WTC11 (cell line): Measurements from ENCODE around the gene SHLD1. TPM values are rescaled to one million over a fixed set of nuclear protein-coding genes. Genes with fewer than 3 reads are reported as not detected.

Experiments
- ATAC-seq: fragments of 200-7000 bp; cut with Tn5 transposase; 2 replicates; pipeline ENCODE4 v1.10.0; 2021; ENCODE audit warnings: mild to moderate bottlenecking, moderate library complexity
- CTCF ChIA-PET: fragments of 300-600 bp; sonication (Branson Sonifier 250); formaldehyde crosslinking; loops from one replicate; lab custom pipeline; 2021; ENCODE audit warnings: antibody characterized with exemption; lab: Charles Lee
- POLR2A ChIA-PET: fragments of 350-600 bp; sonication (Branson Sonifier 250); formaldehyde crosslinking; loops from one replicate; lab custom pipeline; 2021; ENCODE audit warnings: antibody characterized with exemption; lab: Charles Lee
- DNase-seq: peaks from one replicate; pipeline ENCODE4 v3.0.0; 2021; ENCODE audit warnings: low spot score
- H3K27ac Mint-ChIP-seq: 2 replicates; pipeline ENCODE4 v1.8.0; 2021; ENCODE audit warnings: mixed read lengths
- H3K27me3 Mint-ChIP-seq: 2 replicates; pipeline ENCODE4 v1.8.0; 2021; ENCODE audit warnings: low read depth, mild to moderate bottlenecking, moderate library complexity, mixed read lengths
- H3K36me3 Mint-ChIP-seq: 2 replicates; pipeline ENCODE4 v1.8.0; 2021; ENCODE audit warnings: mixed read lengths
- H3K4me1 Mint-ChIP-seq: 2 replicates; pipeline ENCODE4 v1.8.0; 2022; ENCODE audit warnings: mixed read lengths
- H3K4me3 Mint-ChIP-seq: 2 replicates; pipeline ENCODE4 v1.8.0; 2021; ENCODE audit warnings: mild to moderate bottlenecking, moderate library complexity, mixed read lengths
- H3K9me3 Mint-ChIP-seq: 2 replicates; pipeline ENCODE4 v1.8.0; 2021; ENCODE audit warnings: mixed read lengths
- FOXP1 ChIP-seq: sonication (generic); formaldehyde crosslinking; IDR thresholded peaks from 2 replicates; pipeline ENCODE4 v1.8.0; 2022; ENCODE audit warnings: missing genetic modification reagents, mild to moderate bottlenecking, moderate library complexity, borderline replicate concordance
- GABPB1 ChIP-seq: sonication (generic); formaldehyde crosslinking; IDR thresholded peaks from 2 replicates; pipeline ENCODE4 v1.8.1; 2023; ENCODE audit warnings: mild to moderate bottlenecking, missing genetic modification reagents
- GRHL2 ChIP-seq: fragments of 250-450 bp; sonication (Bioruptor Pico); IDR thresholded peaks from 2 replicates; pipeline ENCODE4 v1.8.0; 2022; ENCODE audit warnings: mild to moderate bottlenecking, moderate library complexity; ENCODE audit not compliant: insufficient replicate concordance, severe bottlenecking
- IRF2 ChIP-seq: sonication (generic); formaldehyde crosslinking; IDR thresholded peaks from 2 replicates; pipeline ENCODE4 v1.8.0; 2022; ENCODE audit warnings: low read depth, missing genetic modification reagents, borderline replicate concordance
- JUN ChIP-seq: sonication (generic); formaldehyde crosslinking; IDR thresholded peaks from 2 replicates; pipeline ENCODE4 v1.8.0; 2023; ENCODE audit warnings: mild to moderate bottlenecking, missing genetic modification reagents
- PRRX2 ChIP-seq: fragments of 250-450 bp; sonication (Bioruptor Pico); IDR thresholded peaks from 2 replicates; pipeline ENCODE4 v1.8.0; 2021; ENCODE audit warnings: mild to moderate bottlenecking
- RELA ChIP-seq: sonication (generic); formaldehyde crosslinking; IDR thresholded peaks from 2 replicates; pipeline ENCODE4 v1.8.1; 2022; ENCODE audit warnings: missing genetic modification reagents, mild to moderate bottlenecking, borderline replicate concordance
- RORB ChIP-seq: fragments of 250-450 bp; sonication (Bioruptor Pico); IDR thresholded peaks from 2 replicates; pipeline ENCODE4 v1.9.0; 2021; ENCODE audit warnings: mild to moderate bottlenecking
- SMAD3 ChIP-seq: sonication (generic); formaldehyde crosslinking; IDR thresholded peaks from 2 replicates; pipeline ENCODE4 v1.8.0; 2022; ENCODE audit warnings: missing genetic modification reagents, mild to moderate bottlenecking, borderline replicate concordance
- TP53 ChIP-seq: sonication (generic); formaldehyde crosslinking; IDR thresholded peaks from 2 replicates; pipeline ENCODE4 v1.8.1; 2023; ENCODE audit warnings: mild to moderate bottlenecking, missing genetic modification reagents
- ZNF263 ChIP-seq: sonication (generic); formaldehyde crosslinking; IDR thresholded peaks from 2 replicates; pipeline ENCODE4 v1.8.1; 2022; ENCODE audit warnings: low read depth, mild to moderate bottlenecking, moderate library complexity, missing genetic modification reagents
- ZNF671 ChIP-seq: fragments of 250-450 bp; sonication (Bioruptor Pico); IDR thresholded peaks from 2 replicates; pipeline ENCODE4 v1.8.0; 2021; ENCODE audit warnings: mild to moderate bottlenecking
- total RNA-seq: library from RNA; stranded (reverse); gene quantifications from 3 replicates; pipeline ENCODE4 v1.2.3, GENCODE V29; 2021
- TF ChIP-seq, protein P1 (sequence below): fragments of 250-450 bp; sonication (Bioruptor Pico); IDR thresholded peaks from 2 replicates; pipeline ENCODE4 v1.9.0; 2021; ENCODE audit warnings: mild to moderate bottlenecking
- TF ChIP-seq, protein P2 (sequence below): fragments of 250-450 bp; sonication (Bioruptor Pico); IDR thresholded peaks from 2 replicates; pipeline ENCODE4 v1.9.0; 2021; ENCODE audit warnings: moderate library complexity, mild to moderate bottlenecking, inconsistent platforms, borderline replicate concordance
- TF ChIP-seq, protein P3 (sequence below): sonication (generic); formaldehyde crosslinking; IDR thresholded peaks from 2 replicates; pipeline ENCODE4 v1.8.0; 2023; ENCODE audit warnings: missing genetic modification reagents, mild to moderate bottlenecking, borderline replicate concordance
- TF ChIP-seq, protein P4 (sequence below): sonication (generic); formaldehyde crosslinking; conservative IDR thresholded peaks from 2 replicates; pipeline ENCODE4 v1.8.1; 2023; ENCODE audit warnings: mild to moderate bottlenecking, low read depth, missing genetic modification reagents, moderate library complexity
- TF ChIP-seq, protein P5 (sequence below): sonication (generic); formaldehyde crosslinking; IDR thresholded peaks from 2 replicates; pipeline ENCODE4 v1.8.0; 2022; ENCODE audit warnings: mild to moderate bottlenecking, missing genetic modification reagents
- TF ChIP-seq, protein P6 (sequence below): sonication (generic); formaldehyde crosslinking; IDR thresholded peaks from 2 replicates; pipeline ENCODE4 v1.8.1; 2023; ENCODE audit warnings: mild to moderate bottlenecking, missing genetic modification reagents
- TF ChIP-seq, protein P7 (sequence below): sonication (generic); formaldehyde crosslinking; IDR thresholded peaks from 2 replicates; pipeline ENCODE4 v1.8.1; 2023; ENCODE audit warnings: mild to moderate bottlenecking, missing genetic modification reagents, moderate library complexity

Gene SHLD1
- total RNA-seq, 1 experiment from 2014 or later, result 4.1 TPM

DNA sequence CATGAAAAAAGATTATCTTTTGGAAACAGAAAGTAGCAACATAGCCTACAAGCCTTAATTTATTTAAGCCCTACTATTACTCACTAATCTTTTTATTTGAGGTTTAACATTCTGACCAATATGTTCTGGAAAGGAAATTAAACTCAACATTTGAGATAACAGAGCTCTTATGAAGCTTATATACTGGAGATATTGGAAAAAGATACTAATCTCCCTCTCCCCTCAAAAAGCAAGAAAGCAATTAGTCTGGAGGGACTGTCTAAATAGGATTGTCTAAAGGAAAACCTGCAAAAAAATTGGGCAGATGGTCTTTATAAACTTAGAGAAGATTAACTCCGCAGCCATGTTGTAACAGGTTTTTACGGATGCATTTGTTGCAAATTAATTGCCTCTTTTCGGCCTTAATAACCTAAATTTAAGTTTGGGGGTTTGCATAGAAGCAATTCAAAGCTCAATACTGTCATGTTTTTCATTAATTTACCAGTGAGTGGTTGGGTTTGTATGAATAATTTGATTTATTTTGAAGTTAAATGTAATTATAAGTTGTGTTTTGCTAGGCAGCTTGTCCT lies 79.1 kb downstream of the SHLD1 start:
- POLR2A ChIA-PET, result no interaction called here
- Mint-ChIP-seq H3K4me3 (no peak overlapping the region), H3K27ac (no peak overlapping the region), H3K27me3 (no peaks in the 10 kb centered on the region), H3K9me3 (peaks cover 4% of the 10 kb centered on the region), H3K36me3 (no peaks in the 10 kb centered on the region), H3K4me1 (peaks cover 13% of the 10 kb centered on the region)
- TF ChIP-seq, protein P1, sequence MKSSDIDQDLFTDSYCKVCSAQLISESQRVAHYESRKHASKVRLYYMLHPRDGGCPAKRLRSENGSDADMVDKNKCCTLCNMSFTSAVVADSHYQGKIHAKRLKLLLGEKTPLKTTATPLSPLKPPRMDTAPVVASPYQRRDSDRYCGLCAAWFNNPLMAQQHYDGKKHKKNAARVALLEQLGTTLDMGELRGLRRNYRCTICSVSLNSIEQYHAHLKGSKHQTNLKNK, result no peak
- TF ChIP-seq, protein P2, sequence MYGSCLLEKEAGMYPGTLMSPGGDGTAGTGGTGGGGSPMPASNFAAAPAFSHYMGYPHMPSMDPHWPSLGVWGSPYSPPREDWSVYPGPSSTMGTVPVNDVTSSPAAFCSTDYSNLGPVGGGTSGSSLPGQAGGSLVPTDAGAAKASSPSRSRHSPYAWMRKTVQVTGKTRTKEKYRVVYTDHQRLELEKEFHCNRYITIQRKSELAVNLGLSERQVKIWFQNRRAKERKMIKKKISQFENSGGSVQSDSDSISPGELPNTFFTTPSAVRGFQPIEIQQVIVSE (CRISPR knock-in tag), result no peak
- TF ChIP-seq, protein P3, sequence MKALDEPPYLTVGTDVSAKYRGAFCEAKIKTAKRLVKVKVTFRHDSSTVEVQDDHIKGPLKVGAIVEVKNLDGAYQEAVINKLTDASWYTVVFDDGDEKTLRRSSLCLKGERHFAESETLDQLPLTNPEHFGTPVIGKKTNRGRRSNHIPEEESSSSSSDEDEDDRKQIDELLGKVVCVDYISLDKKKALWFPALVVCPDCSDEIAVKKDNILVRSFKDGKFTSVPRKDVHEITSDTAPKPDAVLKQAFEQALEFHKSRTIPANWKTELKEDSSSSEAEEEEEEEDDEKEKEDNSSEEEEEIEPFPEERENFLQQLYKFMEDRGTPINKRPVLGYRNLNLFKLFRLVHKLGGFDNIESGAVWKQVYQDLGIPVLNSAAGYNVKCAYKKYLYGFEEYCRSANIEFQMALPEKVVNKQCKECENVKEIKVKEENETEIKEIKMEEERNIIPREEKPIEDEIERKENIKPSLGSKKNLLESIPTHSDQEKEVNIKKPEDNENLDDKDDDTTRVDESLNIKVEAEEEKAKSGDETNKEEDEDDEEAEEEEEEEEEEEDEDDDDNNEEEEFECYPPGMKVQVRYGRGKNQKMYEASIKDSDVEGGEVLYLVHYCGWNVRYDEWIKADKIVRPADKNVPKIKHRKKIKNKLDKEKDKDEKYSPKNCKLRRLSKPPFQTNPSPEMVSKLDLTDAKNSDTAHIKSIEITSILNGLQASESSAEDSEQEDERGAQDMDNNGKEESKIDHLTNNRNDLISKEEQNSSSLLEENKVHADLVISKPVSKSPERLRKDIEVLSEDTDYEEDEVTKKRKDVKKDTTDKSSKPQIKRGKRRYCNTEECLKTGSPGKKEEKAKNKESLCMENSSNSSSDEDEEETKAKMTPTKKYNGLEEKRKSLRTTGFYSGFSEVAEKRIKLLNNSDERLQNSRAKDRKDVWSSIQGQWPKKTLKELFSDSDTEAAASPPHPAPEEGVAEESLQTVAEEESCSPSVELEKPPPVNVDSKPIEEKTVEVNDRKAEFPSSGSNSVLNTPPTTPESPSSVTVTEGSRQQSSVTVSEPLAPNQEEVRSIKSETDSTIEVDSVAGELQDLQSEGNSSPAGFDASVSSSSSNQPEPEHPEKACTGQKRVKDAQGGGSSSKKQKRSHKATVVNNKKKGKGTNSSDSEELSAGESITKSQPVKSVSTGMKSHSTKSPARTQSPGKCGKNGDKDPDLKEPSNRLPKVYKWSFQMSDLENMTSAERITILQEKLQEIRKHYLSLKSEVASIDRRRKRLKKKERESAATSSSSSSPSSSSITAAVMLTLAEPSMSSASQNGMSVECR (CRISPR knock-in tag), result no peak
- no peak for DNase-seq
- CTCF ChIA-PET, result interaction anchor here (0.8 kb wide), 1 partner anchor 279 kb away, joined by 3 read pairs; no protein-coding TSS in a partner anchor
- ATAC-seq, result no peak

DNA sequence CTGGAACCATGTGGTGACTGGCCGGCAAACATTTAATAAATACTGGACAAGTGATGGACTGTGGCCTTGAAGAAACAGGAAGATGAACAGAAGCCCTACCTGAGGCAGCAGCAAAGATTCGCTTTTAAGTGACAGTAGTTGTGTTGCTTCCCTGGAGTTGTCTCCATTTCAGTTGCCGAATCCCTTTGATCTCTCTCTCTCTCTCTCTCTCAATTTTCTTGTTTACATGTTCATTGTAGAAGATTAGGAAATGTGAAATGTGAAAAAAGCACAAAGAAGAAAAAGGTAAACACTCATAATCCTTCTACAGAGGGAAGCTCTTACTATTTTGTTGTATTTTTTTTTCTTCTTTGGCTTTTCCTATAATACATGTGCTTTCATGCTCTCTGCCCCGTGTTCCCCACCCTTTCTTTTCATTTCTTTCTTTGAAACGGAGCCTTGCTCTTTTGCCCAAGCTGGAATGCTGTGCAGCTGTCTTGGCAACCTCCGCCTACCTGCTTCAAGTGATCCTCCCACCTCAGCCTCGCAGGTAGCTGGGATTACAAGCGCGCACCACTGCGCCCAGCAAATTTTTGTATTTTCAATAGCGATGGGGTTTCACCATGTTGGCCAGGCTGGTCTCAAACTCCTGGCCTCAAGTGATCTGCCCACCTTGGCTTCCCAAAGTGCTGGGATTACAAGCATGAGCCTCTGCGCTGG lies 81.5 kb downstream of the SHLD1 start:
- Mint-ChIP-seq H3K27ac (no peak overlapping the region), H3K27me3 (no peaks in the 10 kb centered on the region), H3K4me3 (no peak overlapping the region), H3K9me3 (peaks cover 8% of the 10 kb centered on the region), H3K4me1 (no peaks in the 10 kb centered on the region), H3K36me3 (no peaks in the 10 kb centered on the region)
- ATAC-seq (no peak), DNase-seq (no peak)
- no peak for TF ChIP-seq RELA (CRISPR knock-in tag)
- no peak for TF ChIP-seq JUN (CRISPR knock-in tag)
- no peak for TF ChIP-seq RORB (CRISPR knock-in tag)
- TF ChIP-seq SMAD3, result no peak
- POLR2A ChIA-PET, result no interaction called here
- CTCF ChIA-PET, result interaction anchor here (1.0 kb wide), 1 partner anchor 11 kb away, joined by 5 read pairs; no protein-coding TSS in a partner anchor

DNA sequence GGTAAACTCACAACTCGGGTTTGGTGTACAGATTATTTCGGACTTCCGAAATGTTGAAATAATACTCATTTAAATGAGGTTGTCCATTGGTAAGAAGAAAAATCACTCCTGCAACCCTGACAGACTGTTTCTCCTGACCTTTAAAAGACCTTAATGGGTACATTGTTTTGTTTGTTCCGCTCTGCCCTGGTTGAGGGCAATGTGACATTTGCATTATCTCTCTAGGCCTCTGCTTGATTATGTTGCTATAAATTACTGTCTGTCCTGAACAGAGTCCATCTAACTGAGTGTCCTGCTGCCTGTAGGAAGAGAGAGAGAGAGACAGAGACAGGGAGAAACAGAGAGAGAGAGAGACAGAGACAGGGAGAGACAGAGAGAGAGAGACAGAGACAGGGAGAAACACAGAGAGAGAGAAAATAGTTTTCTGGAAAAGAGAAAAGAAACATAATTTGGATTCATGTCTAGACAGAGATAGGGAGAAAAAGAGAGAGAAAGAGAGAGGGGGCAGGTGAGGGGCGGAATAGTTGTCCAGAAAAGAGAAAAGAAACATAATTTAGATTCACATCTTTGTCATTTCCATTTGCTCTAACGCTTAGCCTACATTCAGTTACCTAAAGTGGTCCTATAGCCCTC lies 83.2 kb downstream of the SHLD1 start:
- ATAC-seq (no peak), DNase-seq (no peak)
- Mint-ChIP-seq H3K27me3 (no peaks in the 10 kb centered on the region), H3K4me3 (no peak overlapping the region), H3K4me1 (no peaks in the 10 kb centered on the region), H3K9me3 (peaks cover 8% of the 10 kb centered on the region), H3K36me3 (no peaks in the 10 kb centered on the region), H3K27ac (no peak overlapping the region)
- CTCF ChIA-PET, result interaction anchor here (1.1 kb wide), 2 partner anchors 8 to 16 kb away, joined by 3 read pairs; no protein-coding TSS in a partner anchor
- POLR2A ChIA-PET, result no interaction called here
- TF ChIP-seq GABPB1 (no peak), GRHL2 (no peak), PRRX2 (no peak), TP53 (no peak), FOXP1 (CRISPR knock-in tag) (no peak), ZNF671 (CRISPR knock-in tag) (no peak), ZNF263 (no peak), IRF2 (CRISPR knock-in tag) (no peak)
- TF ChIP-seq, protein P4, sequence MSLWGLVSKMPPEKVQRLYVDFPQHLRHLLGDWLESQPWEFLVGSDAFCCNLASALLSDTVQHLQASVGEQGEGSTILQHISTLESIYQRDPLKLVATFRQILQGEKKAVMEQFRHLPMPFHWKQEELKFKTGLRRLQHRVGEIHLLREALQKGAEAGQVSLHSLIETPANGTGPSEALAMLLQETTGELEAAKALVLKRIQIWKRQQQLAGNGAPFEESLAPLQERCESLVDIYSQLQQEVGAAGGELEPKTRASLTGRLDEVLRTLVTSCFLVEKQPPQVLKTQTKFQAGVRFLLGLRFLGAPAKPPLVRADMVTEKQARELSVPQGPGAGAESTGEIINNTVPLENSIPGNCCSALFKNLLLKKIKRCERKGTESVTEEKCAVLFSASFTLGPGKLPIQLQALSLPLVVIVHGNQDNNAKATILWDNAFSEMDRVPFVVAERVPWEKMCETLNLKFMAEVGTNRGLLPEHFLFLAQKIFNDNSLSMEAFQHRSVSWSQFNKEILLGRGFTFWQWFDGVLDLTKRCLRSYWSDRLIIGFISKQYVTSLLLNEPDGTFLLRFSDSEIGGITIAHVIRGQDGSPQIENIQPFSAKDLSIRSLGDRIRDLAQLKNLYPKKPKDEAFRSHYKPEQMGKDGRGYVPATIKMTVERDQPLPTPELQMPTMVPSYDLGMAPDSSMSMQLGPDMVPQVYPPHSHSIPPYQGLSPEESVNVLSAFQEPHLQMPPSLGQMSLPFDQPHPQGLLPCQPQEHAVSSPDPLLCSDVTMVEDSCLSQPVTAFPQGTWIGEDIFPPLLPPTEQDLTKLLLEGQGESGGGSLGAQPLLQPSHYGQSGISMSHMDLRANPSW (CRISPR knock-in tag), result no peak
- TF ChIP-seq, protein P5, sequence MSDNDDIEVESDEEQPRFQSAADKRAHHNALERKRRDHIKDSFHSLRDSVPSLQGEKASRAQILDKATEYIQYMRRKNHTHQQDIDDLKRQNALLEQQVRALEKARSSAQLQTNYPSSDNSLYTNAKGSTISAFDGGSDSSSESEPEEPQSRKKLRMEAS, result no peak
- TF ChIP-seq, protein P6, sequence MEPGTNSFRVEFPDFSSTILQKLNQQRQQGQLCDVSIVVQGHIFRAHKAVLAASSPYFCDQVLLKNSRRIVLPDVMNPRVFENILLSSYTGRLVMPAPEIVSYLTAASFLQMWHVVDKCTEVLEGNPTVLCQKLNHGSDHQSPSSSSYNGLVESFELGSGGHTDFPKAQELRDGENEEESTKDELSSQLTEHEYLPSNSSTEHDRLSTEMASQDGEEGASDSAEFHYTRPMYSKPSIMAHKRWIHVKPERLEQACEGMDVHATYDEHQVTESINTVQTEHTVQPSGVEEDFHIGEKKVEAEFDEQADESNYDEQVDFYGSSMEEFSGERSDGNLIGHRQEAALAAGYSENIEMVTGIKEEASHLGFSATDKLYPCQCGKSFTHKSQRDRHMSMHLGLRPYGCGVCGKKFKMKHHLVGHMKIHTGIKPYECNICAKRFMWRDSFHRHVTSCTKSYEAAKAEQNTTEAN (CRISPR knock-in tag), result no peak
- TF ChIP-seq, protein P7, sequence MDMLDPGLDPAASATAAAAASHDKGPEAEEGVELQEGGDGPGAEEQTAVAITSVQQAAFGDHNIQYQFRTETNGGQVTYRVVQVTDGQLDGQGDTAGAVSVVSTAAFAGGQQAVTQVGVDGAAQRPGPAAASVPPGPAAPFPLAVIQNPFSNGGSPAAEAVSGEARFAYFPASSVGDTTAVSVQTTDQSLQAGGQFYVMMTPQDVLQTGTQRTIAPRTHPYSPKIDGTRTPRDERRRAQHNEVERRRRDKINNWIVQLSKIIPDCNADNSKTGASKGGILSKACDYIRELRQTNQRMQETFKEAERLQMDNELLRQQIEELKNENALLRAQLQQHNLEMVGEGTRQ (CRISPR knock-in tag), result no peak
